HepG2 (cell line): ENCODE results near the gene GPC4. TPM values are rescaled to one million over a fixed set of nuclear protein-coding genes. Genes with fewer than 3 reads are reported as not detected.

Experiments used
- ATAC-seq: fragments of 200-7000 bp; cut with Tn5 transposase; 3 replicates; pipeline ENCODE4 v1.9.1; 2020; ENCODE audit warnings: mild to moderate bottlenecking, moderate library complexity
- BruUV-seq: library from RNA; stranded (reverse); fragments of 400-500 nt; replicated peaks from 2 replicates; lab custom pipeline; 2021; lab: Mats Ljungman, UMichigan
- CTCF ChIA-PET: fragments of 300-600 bp; formaldehyde crosslinking; extraction: SDS; loops from one replicate; lab custom pipeline; 2021; ENCODE audit warnings: low total read pairs, inconsistent platforms, low intra/inter-chr PET ratio; lab: Yijun Ruan, JAX
- POLR2A ChIA-PET: fragments of 350-600 bp; sonication (Branson Sonifier 250); formaldehyde crosslinking; loops from one replicate; lab custom pipeline; 2020; ENCODE audit warnings: antibody characterized with exemption, inconsistent platforms; lab: Yijun Ruan, JAX
- DNase-seq: peaks from one replicate; pipeline ENCODE4 v3.0.0-alpha.2; 2015; ENCODE audit warnings: low spot score
- FAIRE-seq: peaks from 3 replicates; lab custom pipeline; 2011; peaks lifted over from hg19 to GRCh38; lab: Jason Lieb, UNC
- H2AFZ ChIP-seq: one replicate; pipeline ENCODE4 v1.6.1; 2011; ENCODE audit warnings: low read length, inconsistent platforms
- H3K27ac ChIP-seq: fragments of 300-600 bp; 3 replicates; pipeline ENCODE4 v1.8.0; 2011; ENCODE audit warnings: mixed run types, mild to moderate bottlenecking, mixed read lengths, low read length, inconsistent platforms; ENCODE audit not compliant: insufficient read depth; ENCODE audit errors: extremely low read length
- H3K27me3 ChIP-seq, 2 experiments: fragments of 200-600 bp in 1 of 2; 2 replicates in 1 of 2; 3 replicates in 1 of 2; pipeline versions ENCODE4 v1.6.0 to v1.8.0; 2011; ENCODE audit warnings: low read length in 2 of 2, mild to moderate bottlenecking in 2 of 2, moderate library complexity in 2 of 2, inconsistent platforms in 1 of 2; ENCODE audit not compliant: insufficient read depth in 2 of 2, control insufficient read depth in 1 of 2
- H3K36me3 ChIP-seq, 2 experiments: fragments of 200-600 bp in 1 of 2; replicated peaks in 1 of 2; 2 replicates in 1 of 2; 3 replicates in 1 of 2; pipeline versions ENCODE4 v1.5.1 to v1.8.0; 2011; ENCODE audit warnings: low read length in 2 of 2, inconsistent platforms in 1 of 2; ENCODE audit not compliant: insufficient read depth in 2 of 2, control insufficient read depth in 1 of 2
- H3K4me1 ChIP-seq: 2 replicates; pipeline ENCODE4 v1.5.1; 2012; ENCODE audit warnings: low read length, inconsistent platforms; ENCODE audit not compliant: insufficient read depth
- H3K4me2 ChIP-seq: 2 replicates; pipeline ENCODE4 v1.6.0; 2011; ENCODE audit warnings: low read depth, low read length, inconsistent platforms
- H3K4me3 ChIP-seq, 3 experiments: fragments of 200-600 bp in 1 of 3; sonication (generic), shearing (Covaris generic) in 1 of 3; replicated peaks in 1 of 3; 2 replicates each; pipeline ENCODE4 v1.5.1; 2011 to 2016; ENCODE audit warnings: low read length in 3 of 3, inconsistent platforms in 2 of 3, low read depth in 2 of 3, mild to moderate bottlenecking in 2 of 3, control low read depth in 1 of 3, mixed read lengths in 1 of 3; ENCODE audit not compliant: insufficient read depth in 1 of 3
- H3K79me2 ChIP-seq: one replicate; pipeline ENCODE4 v1.6.1; 2011; ENCODE audit warnings: low read length, inconsistent platforms; ENCODE audit not compliant: insufficient read depth
- H3K9ac ChIP-seq: 2 replicates; pipeline ENCODE4 v1.6.0; 2011; ENCODE audit warnings: mild to moderate bottlenecking, low read depth, low read length, inconsistent platforms; ENCODE audit not compliant: insufficient read depth
- H3K9me3 ChIP-seq: 2 replicates; pipeline ENCODE4 v1.5.1; 2012; ENCODE audit warnings: mild to moderate bottlenecking, low read length
- H4K20me1 ChIP-seq: 2 replicates; pipeline ENCODE4 v1.6.0; 2011; ENCODE audit warnings: inconsistent platforms, mild to moderate bottlenecking, low read length, moderate library complexity; ENCODE audit not compliant: insufficient read depth
- FOXK2 ChIP-seq: fragments of 450-650 bp; IDR thresholded peaks from 2 replicates; pipeline ENCODE4 v1.6.1; 2016
- RORA ChIP-seq: sonication (generic); formaldehyde crosslinking; IDR thresholded peaks from 2 replicates; pipeline ENCODE4 v1.5.0; 2020; ENCODE audit warnings: mild to moderate bottlenecking, missing genetic modification reagents, moderate library complexity
- SKIL ChIP-seq: sonication (generic); formaldehyde crosslinking; IDR thresholded peaks from 2 replicates; pipeline ENCODE4 v1.8.0; 2022; ENCODE audit warnings: missing genetic modification reagents, mild to moderate bottlenecking, moderate library complexity, borderline replicate concordance
- ZFY ChIP-seq: sonication (generic); formaldehyde crosslinking; IDR thresholded peaks from 2 replicates; pipeline ENCODE4 v1.4.0; 2020; ENCODE audit warnings: missing genetic modification reagents
- ZNF253 ChIP-seq: sonication (generic); formaldehyde crosslinking; IDR thresholded peaks from 2 replicates; pipeline ENCODE4 v1.8.0; 2022; ENCODE audit warnings: mild to moderate bottlenecking, missing genetic modification reagents, borderline replicate concordance
- ZNF331 ChIP-seq: sonication (generic); formaldehyde crosslinking; IDR thresholded peaks from 2 replicates; pipeline ENCODE4 v1.4.0; 2020; ENCODE audit warnings: missing genetic modification reagents
- ZNF562 ChIP-seq: sonication (generic); formaldehyde crosslinking; IDR thresholded peaks from 2 replicates; pipeline ENCODE4 v1.8.0; 2022; ENCODE audit warnings: missing genetic modification reagents, borderline replicate concordance
- ZNF704 ChIP-seq: sonication (generic); formaldehyde crosslinking; IDR thresholded peaks from 2 replicates; pipeline ENCODE4 v1.8.1; 2023; ENCODE audit warnings: mild to moderate bottlenecking, inconsistent platforms, moderate library complexity, missing genetic modification reagents, borderline replicate concordance
- WGBS: methylation state at CpG from one replicate; pipeline ENCODE4 v1.1.6; 2017; ENCODE audit warnings: low lambda C conversion rate; 5-methylcytosine and 5-hydroxymethylcytosine counted together
- in situ Hi-C: cut with HindIII; loops from 2 replicates; pipeline ENCODE4 v1.10.0; 2017; ENCODE audit warnings: low pct_unique_long_range_greater_than_20kb; ENCODE audit not compliant: extremely low pct_ligation_motif_present
- intact Hi-C: fragments of 100-400 bp; cut with micrococcal nuclease; formaldehyde crosslinking; loops from one replicate; pipeline ENCODE4 v1.10.0; 2022; ENCODE audit not compliant: unreplicated experiment
- polyA plus RNA-seq, 8 experiments: library from polyadenylated mRNA; depleted of rRNA in 3 of 8; stranded (reverse) in 7 of 8; unstranded in 1 of 8; fragments of >200 nt; fragmentation: Illumina TruSeq in 4 of 8; extraction: Trizol in 4 of 8; gene quantifications; 2 replicates each; pipeline versions ENCODE4 v1.2.1 to v1.2.3, GENCODE V29; 2011 to 2016; ENCODE audit warnings: low read depth in 4 of 8, missing spikeins in 1 of 8, mixed read lengths in 1 of 8; ENCODE audit not compliant: insufficient read depth in 1 of 8
- total RNA-seq, 5 experiments: library from RNA; depleted of rRNA; stranded (reverse); fragments of >200 nt; fragmentation: Illumina TruSeq; extraction: Trizol; gene quantifications; 2 replicates each; pipeline ENCODE4 v1.2.3, GENCODE V29; 2016; ENCODE audit warnings: low read depth in 1 of 5

Gene GPC4
- total and polyA plus RNA-seq, 2 of the 13 experiments (the other 11 are each of a cell fraction or from before 2014, with no cell fraction given) = 0.29 to 0.38 TPM

- in situ Hi-C loops = no loop called here
- H4K20me1 ChIP-seq = no peaks in the 10 kb centered on the region
- ATAC-seq = no peak
Observed at GRCh38 chrX:133330956-133331355, 84.3 kb downstream of the GPC4 start.

More at GRCh38 chrX:133330956-133331355, 84.3 kb downstream of the GPC4 start:
- WGBS = 0% methylated on average over 3 of the region's 4 CpGs
- DNase-seq (no peak), FAIRE-seq (no peak)
- ChIA-PET CTCF (no interaction called here), POLR2A (no interaction called here)
- TF ChIP-seq ZFY (CRISPR knock-in tag) (no peak), RORA (CRISPR knock-in tag) (no peak), SKIL (CRISPR knock-in tag) (no peak), ZNF704 (no peak), ZNF253 (CRISPR knock-in tag) (no peak), ZNF331 (CRISPR knock-in tag) (no peak), ZNF562 (CRISPR knock-in tag) (no peak), FOXK2 (no peak)
- BruUV-seq = no TSS peak
- no peak overlapping the region for H3K4me2 ChIP-seq
- H3K9ac ChIP-seq = no peak overlapping the region
- H3K27ac ChIP-seq = no peak overlapping the region
- no peak overlapping the region for H3K4me3 ChIP-seq
- H3K9me3 ChIP-seq = no peaks in the 10 kb centered on the region
- H3K36me3 ChIP-seq = no peaks in the 10 kb centered on the region
- H3K4me1 ChIP-seq = no peaks in the 10 kb centered on the region
- intact Hi-C loops = no loop called here
- no peaks in the 10 kb centered on the region for H3K27me3 ChIP-seq
- H2AFZ ChIP-seq = no peak overlapping the region
- no peaks in the 10 kb centered on the region for H3K79me2 ChIP-seq
